Activated T-helper 2 cell treated with anti-CD3 and anti-CD28 coated beads, Interferon-gamma antibody, Interleukin-2, Interleukin-4, amounts not matched to agents 10 μg/mL and 5 μg/mL and 100 μg/mL, durations not matched to agents 14 hours and 24 hours and 36 hours (primary cell): ENCODE results near the gene HSD17B12. TPM values are rescaled to one million over a fixed set of nuclear protein-coding genes. Genes with fewer than 3 reads are reported as not detected.

Experiments used
- DNase-seq: peaks from one replicate; pipeline ENCODE4 v3.0.0; 2021; ENCODE audit warnings: low spot score
- H3K27ac Mint-ChIP-seq: one replicate; pipeline ENCODE4 v1.8.0; 2021; ENCODE audit warnings: mixed read lengths
- H3K27me3 Mint-ChIP-seq: one replicate; pipeline ENCODE4 v1.8.0; 2021; ENCODE audit warnings: low read depth, mixed read lengths
- H3K36me3 Mint-ChIP-seq: one replicate; pipeline ENCODE4 v1.8.0; 2021; ENCODE audit warnings: low read depth, mixed read lengths
- H3K4me1 Mint-ChIP-seq: one replicate; pipeline ENCODE4 v1.8.0; 2021; ENCODE audit warnings: low read depth, mixed read lengths
- H3K4me3 Mint-ChIP-seq: one replicate; pipeline ENCODE4 v1.8.0; 2021; ENCODE audit warnings: low read depth, mild to moderate bottlenecking, moderate library complexity, mixed read lengths
- H3K9me3 Mint-ChIP-seq: one replicate; pipeline ENCODE4 v1.8.0; 2021; ENCODE audit warnings: mixed read lengths
- intact Hi-C: fragments of 100-400 bp; cut with micrococcal nuclease; formaldehyde crosslinking; loops from one replicate; pipeline ENCODE4 v1.15.1; 2023
- total RNA-seq: library from RNA; stranded (reverse); gene quantifications from 2 replicates; pipeline ENCODE4 v1.2.3, GENCODE V29; 2022

Gene HSD17B12
- total RNA-seq, result 79.8 and 81.3 TPM in 2 replicates

- intact Hi-C loops, result loop anchor here (1.0 to 10.0 kb wide), 3 partner anchors 36 to 188 kb away; no protein-coding TSS in a partner anchor
- Mint-ChIP-seq H3K4me3 (peak within 1 kb of the TSS; percentile 96), H3K27me3 (peaks cover 2% of the 10 kb centered on the region), H3K9me3 (peaks cover 16% of the 10 kb centered on the region), H3K36me3 (peaks cover 45% of the 10 kb centered on the region), H3K27ac (peak within 1 kb of the TSS; percentile 96), H3K4me1 (peaks cover 32% of the 10 kb centered on the region)
- peak; percentile 99 for DNase-seq
Observed at GRCh38 chr11:43680521-43681400, at the start of gene HSD17B12. TSS of gene HSD17B12 (plus strand) at chr11:43680738. CDS start at chr11:43680828, 90 bp downstream.

GRCh38 chr11:43631732-43632131 lies 48.8 kb upstream of the HSD17B12 start:
- H3K4me3 Mint-ChIP-seq, result no peak overlapping the region
- no peaks in the 10 kb centered on the region for H3K9me3 Mint-ChIP-seq
- H3K36me3 Mint-ChIP-seq, result no peaks in the 10 kb centered on the region
- DNase-seq, result no peak
- intact Hi-C loops, result no loop called here
- H3K4me1 Mint-ChIP-seq, result no peaks in the 10 kb centered on the region
- no peak overlapping the region for H3K27ac Mint-ChIP-seq
- peaks cover 52% of the 10 kb centered on the region for H3K27me3 Mint-ChIP-seq

- H3K4me3 Mint-ChIP-seq, result no peak overlapping the region
- no peak for DNase-seq
- peaks cover 50% of the 10 kb centered on the region for H3K27me3 Mint-ChIP-seq
- no peaks in the 10 kb centered on the region for H3K4me1 Mint-ChIP-seq
- H3K9me3 Mint-ChIP-seq, result no peaks in the 10 kb centered on the region
- intact Hi-C loops, result no loop called here
- no peak overlapping the region for H3K27ac Mint-ChIP-seq
- H3K36me3 Mint-ChIP-seq, result no peaks in the 10 kb centered on the region
Observed at GRCh38 chr11:43632181-43632580, 48.4 kb upstream of the HSD17B12 start.

DNA sequence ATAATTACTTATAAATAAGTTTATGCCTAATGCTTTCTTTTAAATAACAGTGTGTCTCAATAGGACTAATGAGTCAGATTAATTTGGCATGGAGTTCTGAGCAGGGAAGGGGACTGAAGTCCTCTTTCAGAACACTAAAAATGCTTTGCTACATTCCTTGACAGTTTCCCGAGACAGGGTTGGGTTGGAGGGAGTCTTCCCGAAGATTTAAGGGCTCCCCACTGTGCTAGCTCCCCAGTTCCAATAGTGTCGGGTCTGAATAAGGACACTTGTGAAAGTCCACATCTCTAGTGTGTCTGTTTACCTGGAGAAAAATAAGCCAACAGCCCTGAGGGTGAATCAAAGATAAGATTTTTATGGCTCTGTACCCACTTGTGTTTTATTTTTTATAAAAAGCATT lies 41.8 kb upstream of the HSD17B12 start:
- Mint-ChIP-seq H3K9me3 (peaks cover 7% of the 10 kb centered on the region), H3K27me3 (peaks cover 41% of the 10 kb centered on the region), H3K27ac (no peak overlapping the region), H3K4me3 (no peak overlapping the region), H3K4me1 (peaks cover 1% of the 10 kb centered on the region), H3K36me3 (peaks cover 6% of the 10 kb centered on the region)
- intact Hi-C loops, result no loop called here
- no peak for DNase-seq

GRCh38 chr11:43639224-43639623 lies 41.3 kb upstream of the HSD17B12 start:
- Mint-ChIP-seq H3K4me3 (no peak overlapping the region), H3K4me1 (peaks cover 3% of the 10 kb centered on the region), H3K9me3 (peaks cover 10% of the 10 kb centered on the region), H3K27me3 (peaks cover 40% of the 10 kb centered on the region), H3K36me3 (peaks cover 9% of the 10 kb centered on the region), H3K27ac (no peak overlapping the region)
- DNase-seq, result no peak
- intact Hi-C loops, result no loop called here

GRCh38 chr11:43639920-43640319 lies 40.6 kb upstream of the HSD17B12 start:
- H3K9me3 Mint-ChIP-seq, result peaks cover 10% of the 10 kb centered on the region
- H3K36me3 Mint-ChIP-seq, result peaks cover 9% of the 10 kb centered on the region
- peaks cover 36% of the 10 kb centered on the region for H3K27me3 Mint-ChIP-seq
- peaks cover 7% of the 10 kb centered on the region for H3K4me1 Mint-ChIP-seq
- no peak for DNase-seq
- intact Hi-C loops, result loop anchor here (5.0 kb wide), 3 partner anchors 227 to 328 kb away; partner anchors contain the start of genes ALKBH3 and API5
- no peak overlapping the region for H3K4me3 Mint-ChIP-seq
- H3K27ac Mint-ChIP-seq, result no peak overlapping the region

GRCh38 chr11:43643898-43644620 lies 36.5 kb upstream of the HSD17B12 start:
- Mint-ChIP-seq H3K9me3 (peaks cover 10% of the 10 kb centered on the region), H3K4me1 (peaks cover 19% of the 10 kb centered on the region), H3K27me3 (peaks cover 15% of the 10 kb centered on the region), H3K27ac (peak overlapping the region; percentile 87), H3K4me3 (peak overlapping the region; percentile 96), H3K36me3 (peaks cover 9% of the 10 kb centered on the region)
- peak; percentile 84 for DNase-seq
- intact Hi-C loops, result loop anchor here (1.0 to 5.0 kb wide), 6 partner anchors 36 to 332 kb away; partner anchors contain the start of genes ALKBH3, API5 and HSD17B12

DNA sequence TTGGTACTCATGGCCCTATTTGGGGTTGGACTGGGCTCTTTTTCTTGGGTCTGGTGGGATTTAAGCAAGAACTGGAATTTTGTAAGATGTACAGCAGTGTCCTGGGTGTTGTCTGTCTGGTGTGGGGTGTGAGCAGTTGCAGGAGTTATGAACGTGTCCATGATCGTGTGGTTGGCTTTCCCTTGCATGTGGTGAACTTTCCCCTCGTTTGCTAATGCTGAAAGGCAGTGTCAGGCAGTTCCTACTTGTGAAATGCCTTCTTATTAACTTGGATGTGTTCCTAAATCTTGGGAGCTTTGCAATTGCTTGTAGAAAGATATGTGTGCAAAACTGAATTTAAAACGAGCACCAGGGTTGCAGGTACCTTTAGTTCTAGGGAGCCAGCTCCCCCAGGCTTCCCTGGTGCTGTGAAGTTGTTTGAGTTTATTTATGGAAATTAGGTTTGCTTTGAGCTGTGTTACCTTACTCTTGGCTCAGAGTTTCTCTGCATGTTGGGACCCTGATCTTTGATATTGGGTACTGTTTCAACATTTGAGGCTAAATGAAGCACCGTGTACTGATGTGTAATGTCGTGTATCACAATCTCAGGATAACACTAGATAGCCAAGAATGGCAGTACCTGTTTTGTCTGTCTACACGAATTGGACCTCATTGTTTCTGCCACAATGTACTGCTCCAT lies 35.8 kb upstream of the HSD17B12 start:
- H3K27me3 Mint-ChIP-seq, result peaks cover 8% of the 10 kb centered on the region
- peaks cover 19% of the 10 kb centered on the region for H3K4me1 Mint-ChIP-seq
- peaks cover 10% of the 10 kb centered on the region for H3K9me3 Mint-ChIP-seq
- H3K27ac Mint-ChIP-seq, result peak overlapping the region; percentile 87
- intact Hi-C loops, result loop anchor here (1.0 to 5.0 kb wide), 6 partner anchors 36 to 332 kb away; partner anchors contain the start of genes ALKBH3, API5 and HSD17B12
- H3K4me3 Mint-ChIP-seq, result peak overlapping the region; percentile 96
- DNase-seq, result no peak
- peaks cover 9% of the 10 kb centered on the region for H3K36me3 Mint-ChIP-seq

GRCh38 chr11:43646767-43647166 lies 33.8 kb upstream of the HSD17B12 start:
- Mint-ChIP-seq H3K27ac (no peak overlapping the region), H3K36me3 (peaks cover 9% of the 10 kb centered on the region), H3K4me3 (peak overlapping the region; percentile 20), H3K9me3 (peaks cover 10% of the 10 kb centered on the region), H3K27me3 (no peaks in the 10 kb centered on the region), H3K4me1 (peaks cover 19% of the 10 kb centered on the region)
- no peak for DNase-seq
- intact Hi-C loops, result no loop called here

DNA sequence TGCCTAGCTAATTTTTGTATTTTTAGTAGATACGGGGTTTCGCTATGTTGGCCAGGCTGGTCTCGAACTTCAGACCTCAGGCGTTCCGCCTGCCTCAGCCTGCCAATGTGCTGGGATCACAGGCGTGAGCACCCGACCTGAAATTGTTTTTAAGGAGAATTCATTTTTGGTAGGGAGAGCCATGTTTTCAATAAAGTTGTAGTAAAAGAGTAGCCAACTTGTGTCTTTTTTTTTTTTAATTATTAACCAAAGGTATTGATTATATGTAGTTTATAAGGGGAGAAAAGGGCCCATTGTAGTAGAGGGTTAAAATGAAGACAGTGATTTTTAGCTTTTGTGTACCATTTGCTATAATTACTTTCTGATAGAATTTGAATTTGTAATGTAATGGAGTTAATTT lies 31.6 kb upstream of the HSD17B12 start:
- H3K27ac Mint-ChIP-seq, result no peak overlapping the region
- no peak for DNase-seq
- no peak overlapping the region for H3K4me3 Mint-ChIP-seq
- peaks cover 2% of the 10 kb centered on the region for H3K36me3 Mint-ChIP-seq
- intact Hi-C loops, result no loop called here
- H3K9me3 Mint-ChIP-seq, result peaks cover 5% of the 10 kb centered on the region
- H3K27me3 Mint-ChIP-seq, result no peaks in the 10 kb centered on the region
- H3K4me1 Mint-ChIP-seq, result peaks cover 16% of the 10 kb centered on the region

GRCh38 chr11:43649501-43649900 lies 31.0 kb upstream of the HSD17B12 start:
- Mint-ChIP-seq H3K27me3 (no peaks in the 10 kb centered on the region), H3K9me3 (peaks cover 3% of the 10 kb centered on the region), H3K27ac (no peak overlapping the region), H3K4me1 (peaks cover 14% of the 10 kb centered on the region), H3K36me3 (no peaks in the 10 kb centered on the region), H3K4me3 (no peak overlapping the region)
- no peak for DNase-seq
- intact Hi-C loops, result no loop called here

GRCh38 chr11:43649921-43650320 lies 30.6 kb upstream of the HSD17B12 start:
- Mint-ChIP-seq H3K27ac (no peak overlapping the region), H3K9me3 (peaks cover 3% of the 10 kb centered on the region)

More at GRCh38 chr11:43649921-43650320, 30.6 kb upstream of the HSD17B12 start:
- Mint-ChIP-seq H3K27me3 (no peaks in the 10 kb centered on the region), H3K4me1 (peaks cover 11% of the 10 kb centered on the region), H3K36me3 (no peaks in the 10 kb centered on the region), H3K4me3 (no peak overlapping the region)
- intact Hi-C loops, result no loop called here
- no peak for DNase-seq
